Activated B cell treated with CpG ODN at 0.5 μM for 24 hours (primary cell): ENCODE data around the gene KCNQ2. TPM values are rescaled to one million over a fixed set of nuclear protein-coding genes. Genes with fewer than 3 reads are reported as not detected.

Source experiments
- ATAC-seq: fragments of 200-7000 bp; cut with Tn5 transposase; one replicate; pipeline ENCODE4 v1.10.0; 2021; ENCODE audit warnings: low read depth, mild to moderate bottlenecking, moderate library complexity
- CTCF ChIA-PET: fragments of 350-600 bp; sonication (Branson Sonifier 250); formaldehyde crosslinking; loops from one replicate; lab custom pipeline; 2021; ENCODE audit warnings: antibody characterized with exemption; lab: Charles Lee
- POLR2A ChIA-PET: fragments of 350-600 bp; sonication (Branson Sonifier 250); formaldehyde crosslinking; loops from one replicate; lab custom pipeline; 2021; ENCODE audit warnings: antibody characterized with exemption; lab: Charles Lee
- DNase-seq: peaks from one replicate; pipeline ENCODE4 v3.0.0; 2022
- H3K27ac Mint-ChIP-seq: one replicate; pipeline ENCODE4 v1.8.0; 2020; ENCODE audit warnings: mixed read lengths
- H3K27me3 Mint-ChIP-seq: one replicate; pipeline ENCODE4 v1.8.0; 2021; ENCODE audit warnings: mixed read lengths
- H3K36me3 Mint-ChIP-seq: one replicate; pipeline ENCODE4 v1.8.0; 2021; ENCODE audit warnings: low read depth, mixed read lengths
- H3K4me1 Mint-ChIP-seq: one replicate; pipeline ENCODE4 v1.8.0; 2021; ENCODE audit warnings: mixed read lengths
- H3K4me3 Mint-ChIP-seq: one replicate; pipeline ENCODE4 v1.8.0; 2020; ENCODE audit warnings: mild to moderate bottlenecking, mixed read lengths
- H3K9me3 Mint-ChIP-seq: one replicate; pipeline ENCODE4 v1.8.0; 2020; ENCODE audit warnings: mixed read lengths
- intact Hi-C: fragments of 100-400 bp; cut with micrococcal nuclease; formaldehyde crosslinking; loops from one replicate; pipeline ENCODE4 v1.15.1; 2024
- total RNA-seq: library from RNA; stranded (reverse); gene quantifications from 2 replicates; pipeline ENCODE4 v1.2.3, GENCODE V29; 2022
- TF ChIP-seq, protein P1 (sequence below): fragments of 200-600 bp; IDR thresholded peaks from one replicate; pipeline ENCODE4 v1.8.0; 2022; ENCODE audit warnings: antibody characterized with exemption, mild to moderate bottlenecking

KCNQ2 gene
- total RNA-seq, 1 donor from 2014 or later = not detected

DNA sequence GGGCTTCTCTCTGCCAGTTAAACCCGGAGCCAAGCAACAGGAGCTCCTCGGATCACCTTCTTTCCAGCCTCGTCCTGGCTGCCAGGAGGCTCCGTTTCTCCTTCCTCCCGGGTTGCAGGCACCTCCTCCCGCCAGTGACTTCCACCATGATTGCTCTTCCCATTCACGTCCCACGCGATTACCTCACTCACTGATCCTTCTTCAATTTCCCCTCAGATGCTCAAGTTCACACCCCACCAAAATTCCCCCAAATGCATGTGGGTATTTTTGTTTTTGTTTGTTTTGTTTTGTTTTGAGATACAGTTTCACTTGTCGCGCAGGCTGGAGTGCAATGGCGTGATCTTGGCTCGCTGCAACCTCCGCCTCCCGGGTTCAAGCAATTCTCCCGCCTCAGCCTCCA lies 25.1 kb downstream of the KCNQ2 start:
- no peaks in the 10 kb centered on the region for H3K9me3 Mint-ChIP-seq
- ATAC-seq = no peak
- no peak overlapping the region for H3K27ac Mint-ChIP-seq
- H3K4me3 Mint-ChIP-seq = no peak overlapping the region
- peaks cover 15% of the 10 kb centered on the region for H3K27me3 Mint-ChIP-seq
- CTCF ChIA-PET = no interaction called here
- intact Hi-C loops = no loop called here
- TF ChIP-seq, protein P1, sequence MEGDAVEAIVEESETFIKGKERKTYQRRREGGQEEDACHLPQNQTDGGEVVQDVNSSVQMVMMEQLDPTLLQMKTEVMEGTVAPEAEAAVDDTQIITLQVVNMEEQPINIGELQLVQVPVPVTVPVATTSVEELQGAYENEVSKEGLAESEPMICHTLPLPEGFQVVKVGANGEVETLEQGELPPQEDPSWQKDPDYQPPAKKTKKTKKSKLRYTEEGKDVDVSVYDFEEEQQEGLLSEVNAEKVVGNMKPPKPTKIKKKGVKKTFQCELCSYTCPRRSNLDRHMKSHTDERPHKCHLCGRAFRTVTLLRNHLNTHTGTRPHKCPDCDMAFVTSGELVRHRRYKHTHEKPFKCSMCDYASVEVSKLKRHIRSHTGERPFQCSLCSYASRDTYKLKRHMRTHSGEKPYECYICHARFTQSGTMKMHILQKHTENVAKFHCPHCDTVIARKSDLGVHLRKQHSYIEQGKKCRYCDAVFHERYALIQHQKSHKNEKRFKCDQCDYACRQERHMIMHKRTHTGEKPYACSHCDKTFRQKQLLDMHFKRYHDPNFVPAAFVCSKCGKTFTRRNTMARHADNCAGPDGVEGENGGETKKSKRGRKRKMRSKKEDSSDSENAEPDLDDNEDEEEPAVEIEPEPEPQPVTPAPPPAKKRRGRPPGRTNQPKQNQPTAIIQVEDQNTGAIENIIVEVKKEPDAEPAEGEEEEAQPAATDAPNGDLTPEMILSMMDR = no peak
- peaks cover 4% of the 10 kb centered on the region for H3K4me1 Mint-ChIP-seq
- no peak for DNase-seq
- POLR2A ChIA-PET = no interaction called here
- no peaks in the 10 kb centered on the region for H3K36me3 Mint-ChIP-seq

DNA sequence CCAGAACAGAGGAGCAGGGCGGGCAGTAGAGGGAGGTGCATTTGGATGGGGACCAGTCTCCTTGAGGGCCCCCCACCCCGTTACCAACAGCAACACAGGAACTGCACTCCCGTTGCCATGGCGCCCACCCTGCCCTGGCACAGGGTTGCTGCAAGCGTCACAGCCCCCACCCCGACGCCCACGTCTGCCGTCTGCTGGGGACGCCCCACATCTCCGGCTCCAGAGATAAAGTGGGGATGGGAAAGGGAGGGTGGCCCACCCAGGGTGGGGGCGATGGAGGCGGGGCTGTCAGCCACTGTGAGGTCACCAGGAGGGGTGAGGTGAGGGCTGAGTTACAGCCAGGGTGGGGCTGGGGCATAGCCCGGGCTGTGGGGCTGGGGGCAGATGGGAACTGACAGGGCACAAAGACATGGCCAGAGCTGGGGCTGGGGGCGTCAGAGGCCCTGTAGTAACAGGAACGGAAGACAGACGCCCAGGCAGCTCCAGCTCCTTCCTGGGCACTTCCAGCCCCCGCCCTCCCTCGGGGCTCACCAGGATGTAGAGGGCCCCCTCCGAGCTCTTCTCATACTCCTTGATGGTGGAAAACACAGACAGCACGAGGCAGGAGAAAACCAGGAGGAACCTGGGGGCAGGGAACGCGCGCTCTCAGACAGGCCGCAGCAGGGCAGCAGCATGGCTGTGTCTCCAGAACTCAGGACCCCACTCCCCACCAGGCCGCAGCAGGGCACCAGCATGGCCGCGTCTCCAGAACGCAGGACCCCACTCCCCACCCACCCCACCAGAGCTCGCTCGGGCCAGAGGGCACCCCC lies 26.0 kb downstream of the KCNQ2 start:
- H3K27me3 Mint-ChIP-seq = peaks cover 12% of the 10 kb centered on the region
- ChIA-PET CTCF (no interaction called here), POLR2A (no interaction called here)
- TF ChIP-seq, protein P1 = no peak
- ATAC-seq = no peak
- no peak overlapping the region for H3K27ac Mint-ChIP-seq
- H3K4me1 Mint-ChIP-seq = peaks cover 13% of the 10 kb centered on the region
- DNase-seq = no peak
- intact Hi-C loops = no loop called here
- no peaks in the 10 kb centered on the region for H3K36me3 Mint-ChIP-seq
- no peaks in the 10 kb centered on the region for H3K9me3 Mint-ChIP-seq
- H3K4me3 Mint-ChIP-seq = no peak overlapping the region

GRCh38 chr20:63445075-63445734 lies 27.2 kb downstream of the KCNQ2 start:
- Mint-ChIP-seq H3K27me3 (peaks cover 14% of the 10 kb centered on the region), H3K4me1 (peaks cover 17% of the 10 kb centered on the region), H3K4me3 (no peak overlapping the region), H3K27ac (no peak overlapping the region), H3K36me3 (no peaks in the 10 kb centered on the region), H3K9me3 (no peaks in the 10 kb centered on the region)
- no peak for ATAC-seq
- TF ChIP-seq, protein P1 = no peak
- DNase-seq = no peak
- ChIA-PET CTCF (no interaction called here), POLR2A (no interaction called here)
- intact Hi-C loops = no loop called here

- TF ChIP-seq, protein P1 = no peak
- intact Hi-C loops = no loop called here
- Mint-ChIP-seq H3K4me1 (peaks cover 17% of the 10 kb centered on the region), H3K27me3 (peaks cover 14% of the 10 kb centered on the region), H3K27ac (no peak overlapping the region), H3K36me3 (no peaks in the 10 kb centered on the region), H3K9me3 (no peaks in the 10 kb centered on the region), H3K4me3 (no peak overlapping the region)
- ATAC-seq = no peak
- POLR2A ChIA-PET = no interaction called here
- CTCF ChIA-PET = no interaction called here
- no peak for DNase-seq
Observed at GRCh38 chr20:63444548-63444947, 27.9 kb downstream of the KCNQ2 start.

GRCh38 chr20:63443606-63444395 lies 28.7 kb downstream of the KCNQ2 start:
- ChIA-PET CTCF (no interaction called here), POLR2A (no interaction called here)
- TF ChIP-seq, protein P1 = no peak
- Mint-ChIP-seq H3K27me3 (peaks cover 13% of the 10 kb centered on the region), H3K4me1 (peaks cover 17% of the 10 kb centered on the region), H3K27ac (no peak overlapping the region), H3K36me3 (no peaks in the 10 kb centered on the region), H3K4me3 (no peak overlapping the region), H3K9me3 (no peaks in the 10 kb centered on the region)
- intact Hi-C loops = no loop called here
- no peak for DNase-seq
- no peak for ATAC-seq
